Stimulated activated CD4-positive, alpha-beta T cell treated with anti-CD3 and anti-CD28 coated beads, Interleukin-15, amount 100 ng/mL, for 24 hours (primary cell): Measurements from ENCODE around the gene SLC36A1.
A peak's percentile ranks its signal among the peaks of the same experiment; 100 is the strongest.
"Not testable (repeated sequence)": the region's sequence is repeated elsewhere in the genome, so short reads cannot be mapped to it uniquely, and the experiment has no call there.

ENCODE experiments used
- DNase-seq: peaks from one replicate; pipeline ENCODE4 v3.0.0-alpha.2; 2020

SLC36A1 gene

DNA sequence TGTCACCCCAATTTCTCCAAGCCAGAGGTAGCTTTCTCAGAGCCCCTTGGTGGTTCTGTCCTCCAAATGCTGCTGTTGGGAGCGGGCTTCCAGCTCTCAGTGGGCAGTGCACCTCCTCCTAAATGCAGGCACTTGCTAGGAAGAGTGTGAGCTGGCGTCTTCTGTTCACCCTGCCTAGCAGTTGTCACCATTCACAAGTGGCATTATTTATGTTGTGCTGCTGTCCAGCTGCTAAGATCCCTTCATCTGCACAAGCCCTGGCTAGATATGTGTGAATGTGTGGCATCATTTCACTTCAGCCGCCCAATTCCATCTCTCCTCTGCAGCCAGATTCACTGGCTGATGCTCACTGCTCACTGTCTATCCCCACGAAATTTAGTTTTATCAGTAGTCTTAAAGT lies 43.7 kb downstream of the SLC36A1 start:
- DNase-seq: no peak

DNA sequence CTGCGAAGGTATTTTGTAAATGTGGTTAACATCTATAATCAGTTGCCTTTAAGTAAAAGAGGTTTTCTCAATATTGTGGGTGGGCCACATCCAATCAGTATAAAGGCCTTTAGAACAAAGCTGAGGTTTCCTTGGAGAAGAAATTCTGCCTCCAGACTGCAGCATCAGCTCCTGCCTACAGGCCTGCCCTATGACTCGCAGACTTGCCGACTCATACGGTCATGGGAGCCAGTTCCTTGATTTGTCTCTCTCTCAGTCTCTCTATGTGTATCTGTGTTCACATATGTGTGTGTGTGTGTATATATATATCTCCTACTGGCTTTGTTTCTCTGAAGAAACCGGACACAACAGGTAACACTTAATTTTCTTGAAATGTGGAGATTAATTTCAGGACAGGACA lies 45.3 kb downstream of the SLC36A1 start:
- DNase-seq: peak; percentile 25

DNA sequence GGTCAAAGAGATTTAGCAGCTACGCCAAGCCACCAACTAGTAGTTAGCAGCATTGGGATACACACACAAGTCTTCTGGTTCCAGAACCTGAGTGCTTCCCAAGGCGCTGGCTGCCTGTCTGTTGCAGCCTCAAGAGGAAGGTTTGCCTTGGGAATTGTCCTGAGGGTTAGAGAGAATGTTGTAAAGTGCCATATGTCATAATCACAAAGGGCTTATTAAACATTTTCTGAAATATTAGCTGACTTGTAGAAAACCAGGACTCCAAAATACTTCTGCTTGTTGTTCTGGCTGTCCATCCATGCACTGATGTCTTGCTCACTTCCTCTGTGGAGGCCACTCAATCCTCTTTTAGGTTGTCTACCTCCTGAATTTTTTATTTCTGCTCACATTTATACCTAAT lies 46.3 kb downstream of the SLC36A1 start:
- no peak for DNase-seq

DNA sequence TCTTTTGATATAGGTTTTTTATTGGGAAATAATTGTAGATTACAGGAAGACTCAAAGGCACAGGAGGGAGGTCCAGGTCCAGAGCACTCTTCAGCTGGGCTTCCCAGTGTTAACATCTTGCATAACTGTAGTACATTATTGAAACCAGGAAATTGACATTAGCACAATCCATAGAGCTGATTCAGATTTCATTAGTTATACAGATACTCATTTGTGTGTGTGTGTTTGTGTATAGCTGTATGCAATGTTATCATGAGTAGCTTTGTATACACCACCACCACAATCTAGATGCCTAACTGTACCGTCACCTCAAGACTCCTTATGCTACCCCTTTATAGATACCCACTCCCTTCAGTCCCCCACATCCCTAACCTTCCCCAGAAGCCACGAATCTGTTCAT lies 47.9 kb downstream of the SLC36A1 start:
- DNase-seq: no peak

DNA sequence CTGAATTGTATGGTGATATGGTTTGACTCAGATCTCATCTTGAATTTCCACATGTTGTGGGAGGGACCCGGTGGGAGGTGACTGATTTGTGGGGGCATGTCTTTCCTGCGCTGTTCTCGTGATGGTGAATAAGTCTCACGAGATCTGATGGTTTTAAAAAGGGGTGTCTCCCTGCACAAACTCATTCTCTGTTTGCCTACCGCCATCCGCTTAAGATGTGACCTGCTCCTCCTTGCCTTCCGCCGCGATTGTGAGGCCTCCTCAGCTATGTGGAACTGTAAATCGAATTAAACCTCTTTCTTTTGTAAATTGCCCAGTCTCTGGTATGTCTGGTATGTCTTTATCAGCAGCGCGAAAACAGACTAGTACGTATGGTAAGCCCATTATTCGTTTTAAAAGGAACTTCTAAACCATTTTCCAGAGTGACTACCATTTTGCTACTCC lies 48.7 kb downstream of the SLC36A1 start:
- no peak for DNase-seq

DNA sequence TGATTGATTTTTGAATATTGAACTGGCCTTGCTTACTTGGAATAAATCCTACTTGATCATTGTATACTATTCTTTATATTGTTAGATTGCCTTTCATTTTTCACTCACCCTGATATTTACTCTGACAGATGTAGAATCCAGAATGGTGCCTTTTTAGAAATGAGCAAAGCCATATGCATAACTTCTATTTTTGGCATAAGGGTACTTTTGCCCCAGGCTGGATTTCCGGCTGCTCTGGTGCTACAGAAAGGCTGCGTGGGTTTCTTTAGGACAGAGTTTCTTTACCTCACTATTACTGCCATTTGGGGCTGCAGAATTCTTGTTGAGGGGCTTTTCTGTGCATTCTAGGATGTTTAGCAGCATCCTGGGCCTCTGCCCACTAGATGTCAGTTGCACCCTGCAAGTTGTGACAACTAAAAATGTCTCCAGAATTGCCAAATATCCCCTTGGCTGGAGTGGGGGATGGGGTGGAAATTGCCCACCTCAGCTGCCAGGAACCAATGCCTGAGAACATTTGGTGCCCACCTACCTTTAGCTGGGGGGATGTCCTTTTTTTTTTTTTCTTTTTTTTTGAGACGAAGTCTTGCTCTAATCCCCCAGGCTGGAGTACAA lies 50.1 kb downstream of the SLC36A1 start:
- no peak for DNase-seq

DNA sequence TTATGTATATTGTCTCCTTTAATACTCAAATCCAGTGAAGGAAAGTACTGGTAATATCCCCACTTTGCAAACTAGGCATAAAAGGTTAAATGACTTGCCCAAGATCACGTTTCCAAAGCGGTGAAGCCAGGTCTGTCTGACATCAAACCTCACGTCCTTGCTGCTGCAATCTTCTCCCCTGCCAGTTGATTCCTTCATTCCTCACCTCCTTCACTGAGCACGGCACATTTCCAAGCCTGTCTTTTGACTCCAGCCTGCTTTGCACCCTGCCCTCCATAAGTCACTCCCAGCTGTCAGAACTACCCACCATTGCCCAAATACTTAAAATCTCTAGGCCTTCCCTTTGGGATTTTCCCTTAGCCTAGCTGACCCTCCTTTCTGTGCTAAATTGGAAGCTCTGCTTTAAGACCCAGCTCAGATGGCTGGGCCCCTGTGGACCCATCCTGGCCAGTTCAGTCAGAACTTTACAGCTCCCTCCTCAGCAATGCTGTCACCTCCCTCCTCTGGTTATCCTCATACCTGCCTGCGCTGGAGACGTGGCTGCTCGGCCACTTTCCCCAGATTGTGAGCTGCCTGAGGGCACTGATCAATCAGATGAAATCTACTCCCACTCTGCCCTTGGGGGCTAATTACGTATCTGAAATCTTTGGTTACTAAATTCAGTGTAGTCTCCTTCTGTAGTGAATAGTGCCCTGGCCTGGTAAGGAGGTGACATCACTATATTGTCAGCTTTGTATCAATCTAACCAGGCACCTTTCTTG lies 51.2 kb downstream of the SLC36A1 start:
- no peak for DNase-seq

DNA sequence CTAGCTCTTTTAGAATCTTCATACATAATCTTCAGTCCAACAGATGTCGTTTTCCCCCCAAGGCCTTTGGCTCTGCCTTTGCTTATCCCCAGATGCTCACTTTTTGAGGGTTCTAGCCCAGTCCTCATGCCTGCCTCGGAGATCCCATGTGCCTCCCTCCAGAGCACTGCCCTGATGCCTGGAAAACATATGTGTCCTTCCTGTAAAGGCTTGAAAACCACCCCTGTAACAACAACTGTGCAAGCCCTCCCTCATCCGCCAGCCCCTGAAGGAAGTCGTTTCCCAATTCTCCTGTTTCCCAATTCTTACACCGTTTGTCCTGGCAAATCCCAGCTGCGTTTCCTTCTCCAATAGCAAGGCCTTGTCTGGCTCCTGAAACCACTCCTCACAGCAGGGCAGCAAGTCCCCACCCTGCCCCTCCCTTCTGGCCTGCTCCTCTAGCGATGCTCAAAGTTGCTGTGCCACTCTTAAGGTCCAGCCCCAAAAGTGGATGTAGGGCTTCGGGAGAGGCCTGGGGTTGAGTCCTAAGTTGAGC lies 52.2 kb downstream of the SLC36A1 start:
- no peak for DNase-seq

GRCh38 chr5:151504006-151504405 lies 56.6 kb downstream of the SLC36A1 start:
- DNase-seq: no peak

GRCh38 chr5:151508308-151508707 lies 60.9 kb downstream of the SLC36A1 start:
- DNase-seq: not testable (repeated sequence)

GRCh38 chr5:151509231-151509630 lies 61.8 kb downstream of the SLC36A1 start:
- DNase-seq: no peak

DNA sequence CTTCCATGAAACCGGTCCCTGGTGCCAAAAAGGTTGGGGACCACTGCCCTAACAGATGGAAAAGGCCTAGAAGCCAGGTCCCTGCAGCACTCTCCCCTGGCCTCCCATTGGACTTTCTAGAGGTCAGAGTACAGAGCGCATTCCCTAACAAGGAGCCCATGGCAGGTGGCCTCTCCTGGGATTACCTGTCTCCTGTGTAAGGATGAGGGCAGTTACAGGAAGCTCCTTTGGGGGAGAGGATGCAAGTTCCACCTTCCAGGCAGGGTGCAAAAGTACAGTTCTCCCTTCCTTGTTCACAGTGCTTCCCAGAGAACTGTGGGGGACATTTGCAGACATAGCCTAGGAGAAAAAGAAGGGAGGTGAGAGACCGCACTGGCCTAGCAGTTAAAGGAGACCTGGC lies 62.4 kb downstream of the SLC36A1 start:
- no peak for DNase-seq

DNA sequence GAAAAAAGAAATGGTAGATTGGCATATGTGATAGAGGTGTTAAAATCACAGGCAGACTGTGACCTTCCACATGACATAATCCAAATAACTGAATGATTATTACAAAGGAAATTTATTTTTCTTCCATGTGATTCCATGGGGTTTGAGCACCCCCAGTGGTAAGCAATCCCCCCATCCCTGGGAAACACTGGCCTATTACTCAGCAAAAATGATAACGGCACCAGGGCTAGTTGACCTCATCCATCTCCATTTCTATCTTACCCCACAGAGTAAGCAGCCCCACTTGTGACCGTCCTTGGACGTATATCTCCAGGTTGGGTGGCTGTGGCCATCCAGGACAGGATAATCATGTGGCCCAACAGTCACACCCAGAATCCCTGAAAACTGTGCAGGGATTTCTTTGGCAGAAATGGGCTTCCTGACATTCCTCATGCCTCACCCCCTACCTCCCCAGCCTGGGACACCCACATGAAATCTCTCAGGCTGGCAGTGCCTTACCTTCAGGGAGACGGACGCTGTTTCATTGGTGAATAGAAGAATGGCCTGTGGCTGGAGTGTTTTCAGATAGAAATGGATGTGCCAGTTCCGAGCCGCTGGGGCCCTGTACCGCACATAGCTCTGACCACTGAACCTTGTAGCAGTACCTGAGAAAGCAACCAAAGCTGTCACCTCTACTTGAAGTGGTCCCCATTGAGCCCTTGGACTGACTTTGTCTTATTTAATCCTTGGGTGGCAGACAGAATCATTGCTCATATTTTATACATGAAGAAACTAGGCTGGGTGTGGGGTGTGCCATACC lies 69.9 kb downstream of the SLC36A1 start:
- no peak for DNase-seq

DNA sequence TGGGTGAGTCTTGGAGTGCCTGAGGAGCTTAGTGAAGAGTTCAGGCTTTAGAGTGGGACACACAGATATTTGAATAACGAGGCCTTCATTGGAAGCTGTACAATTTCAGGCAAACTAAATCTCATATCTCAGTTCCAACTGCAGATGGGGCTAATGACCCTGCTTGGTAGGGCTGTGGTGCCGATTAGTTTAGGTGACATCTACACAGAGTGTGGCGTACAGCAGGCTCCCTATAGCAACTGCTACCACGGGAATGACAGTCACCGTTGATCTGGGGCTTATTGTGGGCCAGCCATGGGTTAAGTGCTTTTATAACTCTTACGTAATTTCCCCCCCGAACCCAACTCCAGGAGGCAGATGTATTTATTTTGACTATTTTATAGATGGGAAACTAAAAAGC lies 72.9 kb downstream of the SLC36A1 start:
- no peak for DNase-seq

GRCh38 chr5:151522226-151522625 lies 74.8 kb downstream of the SLC36A1 start:
- DNase-seq: no peak

DNA sequence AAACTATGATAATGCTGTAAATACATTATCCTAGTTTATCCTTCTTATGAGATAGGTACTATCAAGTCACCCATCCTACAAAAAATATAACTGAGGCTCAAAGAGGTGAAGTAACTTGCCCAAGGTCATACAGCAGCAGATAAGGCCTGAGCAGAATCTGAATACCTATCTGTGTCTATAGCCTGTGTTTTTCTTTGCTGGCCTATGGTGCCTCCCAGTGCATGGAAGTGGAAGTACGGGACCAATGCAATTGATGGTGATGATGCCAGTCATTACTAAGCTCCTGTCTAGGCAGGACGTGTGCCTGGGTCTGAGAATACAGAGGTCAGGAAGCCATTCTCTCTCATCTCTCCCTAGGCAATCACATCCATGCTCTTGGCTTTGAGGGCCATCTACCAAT lies 75.9 kb downstream of the SLC36A1 start:
- peak; percentile 51 for DNase-seq

DNA sequence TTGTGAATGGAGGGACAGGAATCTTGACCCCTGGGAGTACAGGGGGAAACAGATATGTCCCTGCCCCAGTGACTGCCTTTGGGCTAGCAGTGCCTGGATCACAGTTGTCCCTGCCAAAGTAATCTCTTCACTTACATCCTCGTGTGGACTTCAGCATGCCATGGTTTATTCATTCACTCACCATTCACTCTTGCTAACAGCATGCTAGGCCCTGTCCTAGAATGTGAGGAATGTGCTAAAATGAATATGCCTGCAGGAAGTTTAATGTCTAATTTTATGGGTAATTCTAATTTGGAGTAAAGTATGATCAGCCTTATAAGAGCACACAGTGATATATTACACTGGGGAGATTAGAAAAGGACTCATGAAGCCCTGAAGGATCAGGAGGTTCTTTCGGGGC lies 80.8 kb downstream of the SLC36A1 start:
- DNase-seq: no peak

DNA sequence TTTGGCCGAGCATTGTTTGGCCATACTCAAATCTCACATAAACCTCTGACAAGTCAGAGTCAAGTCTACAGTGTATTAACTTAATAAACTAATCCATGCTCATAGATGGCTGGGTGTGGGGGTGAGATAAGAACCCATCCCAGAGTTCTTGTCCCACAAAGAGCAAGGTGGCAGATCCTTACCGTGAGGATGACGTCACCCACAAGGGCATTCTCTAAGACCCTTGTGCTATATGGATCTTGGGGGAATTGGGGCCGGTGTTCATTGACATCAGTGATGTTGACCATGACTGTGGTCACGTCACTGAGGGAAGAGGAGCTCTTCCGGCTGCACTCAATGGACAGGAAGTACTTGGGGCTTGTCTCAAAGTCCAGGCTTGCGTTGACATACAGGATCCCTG lies 81.6 kb downstream of the SLC36A1 start:
- DNase-seq: no peak

- no peak for DNase-seq
These were observed 84.2 kb downstream of the SLC36A1 start for GRCh38 chr5:151531581-151531980.

DNA sequence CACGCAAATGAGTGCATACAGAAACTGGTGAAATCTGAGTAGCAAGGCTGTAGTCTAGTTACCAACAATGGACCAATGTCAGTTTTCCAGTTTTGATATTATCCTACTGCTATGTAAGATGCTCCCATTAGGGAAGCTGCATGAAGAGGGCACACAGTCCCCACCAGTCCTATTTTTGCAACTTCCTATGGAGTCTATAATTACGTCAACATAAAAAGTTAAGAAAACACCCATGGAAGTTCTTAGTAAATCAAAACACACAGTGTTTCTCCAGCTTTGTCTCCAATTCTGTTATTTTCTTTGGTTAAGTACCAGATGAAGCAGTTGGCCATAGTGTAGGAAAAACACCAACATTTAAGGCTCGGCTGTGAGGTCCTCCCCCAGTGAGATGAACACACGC lies 85.0 kb downstream of the SLC36A1 start:
- no peak for DNase-seq

GRCh38 chr5:151534350-151534749 lies 86.9 kb downstream of the SLC36A1 start:
- DNase-seq: no peak

DNA sequence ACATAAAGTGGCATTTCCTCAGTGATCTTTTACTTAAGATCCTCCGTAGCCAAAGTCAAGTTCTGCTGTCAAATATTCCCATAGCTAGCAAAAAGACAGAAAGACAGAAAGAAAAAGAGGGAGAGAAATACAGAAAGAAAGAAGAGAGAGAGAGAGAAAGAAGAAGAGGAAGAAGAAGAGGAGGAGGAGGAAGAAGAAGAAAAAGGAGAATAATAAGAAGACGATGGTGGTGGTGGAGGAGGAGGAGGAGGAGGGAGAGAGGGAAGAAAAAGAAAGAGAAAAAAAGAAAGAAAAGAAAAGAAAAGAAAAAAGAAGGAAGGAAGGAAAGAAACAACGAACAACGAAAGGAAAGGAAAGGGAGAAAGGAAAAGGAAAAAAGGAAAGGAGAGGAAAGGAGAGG lies 89.6 kb downstream of the SLC36A1 start:
- no peak for DNase-seq

GRCh38 chr5:151541571-151541970 lies 94.2 kb downstream of the SLC36A1 start:
- no peak for DNase-seq
